Hypothalamus (tissue), 51 donors: Measurements from ENCODE around the gene CYB561A3.
A peak's percentile ranks its signal among the peaks of the same experiment; 100 is the strongest.

ENCODE experiments used
- DNase-seq, 51 donors: peaks; one replicate each; lab custom pipeline; 2025; lab: John Stamatoyannopoulos, UW

The CYB561A3 gene

GRCh38 chr11:61332281-61332796 is 29.3 kb downstream of the CYB561A3 start:
- peak in 4 of 51 donors; percentile 23 to 44 (median 34) for DNase-seq

DNA sequence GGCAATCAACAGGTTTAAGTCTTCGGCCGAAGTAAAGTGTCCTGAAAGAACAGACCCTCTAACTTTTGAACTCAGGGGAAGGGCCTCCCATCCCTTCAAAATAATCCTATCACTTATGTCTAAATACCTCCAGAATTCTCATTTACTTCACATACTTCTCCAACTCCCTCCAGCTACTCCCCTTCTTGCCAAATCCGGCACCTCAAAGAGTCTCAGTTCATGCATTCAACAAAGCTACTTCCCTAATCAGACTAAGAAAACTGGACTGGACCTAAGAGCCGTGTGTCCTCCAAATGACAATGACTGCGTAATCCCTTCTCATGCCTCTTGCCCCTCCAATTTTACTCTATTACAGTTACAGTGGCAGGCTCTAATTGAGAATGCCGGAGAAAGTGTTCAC is 30.0 kb downstream of the CYB561A3 start:
- no peak for DNase-seq

GRCh38 chr11:61329871-61330270 is 31.8 kb downstream of the CYB561A3 start:
- no peak for DNase-seq

DNA sequence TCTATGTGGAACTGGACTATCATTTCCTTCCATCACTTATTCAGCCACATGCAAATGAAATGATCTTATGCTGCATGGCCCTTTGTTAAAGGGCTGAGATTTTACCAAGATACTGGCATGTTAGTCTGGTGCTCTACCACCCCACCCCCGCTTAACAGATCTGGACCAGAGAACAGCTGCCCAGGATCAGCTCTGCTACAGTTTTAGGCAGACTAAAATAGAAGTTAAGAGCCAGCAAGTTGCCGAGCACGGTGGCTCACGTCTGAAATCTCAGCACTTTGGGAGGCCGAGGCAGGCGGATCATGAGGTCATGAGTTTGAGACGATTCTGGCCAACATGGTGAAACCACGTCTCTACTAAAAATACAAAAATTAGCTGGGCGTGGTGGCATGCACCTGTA is 33.3 kb downstream of the CYB561A3 start:
- no peak for DNase-seq

DNA sequence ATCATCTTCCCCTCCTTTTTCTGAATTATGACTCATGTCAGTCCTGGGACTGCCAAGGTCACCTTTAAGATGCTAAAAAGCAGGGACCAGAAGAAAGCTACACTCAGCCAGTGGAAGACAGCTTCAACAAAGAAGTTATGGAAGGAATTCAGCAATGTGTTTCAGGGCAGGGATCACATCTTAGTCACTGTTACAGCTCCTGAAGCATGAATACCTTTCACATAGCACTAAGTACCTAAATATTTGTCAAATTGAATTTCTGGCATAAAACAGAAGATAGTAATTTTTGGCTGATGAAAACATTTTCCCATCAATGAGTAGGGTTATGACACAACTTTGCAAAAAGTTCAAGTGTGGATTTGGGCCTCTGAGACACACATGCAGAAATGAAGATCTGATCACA is 34.0 kb downstream of the CYB561A3 start:
- no peak for DNase-seq

DNA sequence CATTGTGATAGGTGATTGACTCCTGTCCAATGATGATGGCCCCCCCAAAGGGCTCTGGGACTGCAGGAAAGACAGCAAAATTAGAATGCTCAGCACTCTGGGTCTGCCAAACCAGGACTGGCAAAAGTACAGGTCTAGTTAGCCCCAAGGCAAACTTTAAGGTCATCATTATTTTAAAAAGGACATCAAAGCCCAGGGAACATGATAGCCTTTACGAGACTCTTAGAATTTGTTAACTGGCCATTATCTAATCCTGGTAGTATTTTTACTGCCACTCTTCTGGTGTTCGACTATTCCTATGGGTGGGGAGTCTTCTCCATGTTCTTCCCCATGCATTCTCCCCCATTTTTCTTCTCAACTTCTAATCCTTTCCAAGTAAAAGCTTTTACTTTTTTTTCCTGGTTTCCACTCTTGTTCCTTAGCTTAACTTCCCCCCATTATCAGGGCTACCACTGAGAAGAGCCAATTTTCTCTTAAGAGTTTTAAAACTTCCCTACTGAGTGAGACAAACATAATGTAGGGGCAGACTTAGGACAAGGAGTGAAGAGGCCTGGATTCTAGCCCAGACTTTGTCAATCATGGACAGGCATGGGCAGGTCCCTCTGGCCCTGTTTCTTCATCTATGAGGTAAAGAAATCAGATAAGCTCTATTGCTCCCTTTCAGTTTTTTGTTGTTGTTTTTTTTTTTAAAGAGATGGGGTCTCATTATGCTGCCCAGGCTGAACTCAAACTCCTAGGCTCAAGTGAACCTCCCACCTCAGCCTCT is 35.9 kb downstream of the CYB561A3 start:
- peak in 3 of 51 donors; percentile 3 to 22 (median 13) for DNase-seq

- DNase-seq: no peak
These were observed 46.4 kb downstream of the CYB561A3 start for GRCh38 chr11:61315260-61315659.

DNA sequence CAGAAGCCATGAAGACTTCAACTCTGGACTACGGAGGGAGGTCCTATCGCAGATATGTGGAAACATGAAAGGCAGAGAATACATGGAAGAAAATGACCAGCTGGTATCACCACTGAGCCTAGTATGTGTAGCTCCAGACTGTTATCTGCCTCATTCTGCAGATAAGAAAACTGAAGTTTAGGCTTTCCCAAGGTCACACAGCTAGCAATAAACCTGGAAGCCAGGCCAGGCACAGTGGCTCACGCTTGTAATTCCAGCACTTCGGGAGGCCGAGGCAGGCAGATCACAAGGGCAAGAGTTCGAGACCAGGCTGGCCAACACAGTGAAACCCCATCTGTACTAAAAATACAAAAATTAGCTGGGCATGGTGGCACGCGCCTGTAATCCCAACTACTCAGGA is 50.9 kb downstream of the CYB561A3 start:
- DNase-seq: no peak

GRCh38 chr11:61309739-61310138 is 51.9 kb downstream of the CYB561A3 start:
- no peak for DNase-seq

GRCh38 chr11:61309141-61309540 is 52.5 kb downstream of the CYB561A3 start:
- DNase-seq: no peak

- no peak for DNase-seq
These were observed 54.3 kb downstream of the CYB561A3 start for GRCh38 chr11:61307354-61307753.

GRCh38 chr11:61306221-61306620 is 55.5 kb downstream of the CYB561A3 start:
- DNase-seq: no peak

DNA sequence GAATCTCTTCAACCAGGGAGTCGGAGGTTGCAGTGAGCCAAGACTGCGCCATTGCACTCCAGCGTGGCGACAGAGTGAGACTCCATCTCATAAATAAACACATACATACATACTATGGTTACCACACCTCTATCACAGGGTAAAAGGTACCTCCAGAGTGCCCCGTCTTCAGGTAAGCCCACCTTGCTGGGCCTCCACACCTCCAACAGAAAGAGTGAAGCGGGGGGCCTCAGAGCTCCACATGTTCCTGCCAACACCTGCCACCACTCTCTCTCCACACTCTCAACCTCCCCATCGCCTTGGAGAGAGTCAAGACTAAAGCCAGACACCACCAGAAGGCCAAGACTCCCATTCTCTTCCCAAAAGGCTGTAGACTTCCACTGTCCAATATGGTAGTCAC is 56.3 kb downstream of the CYB561A3 start:
- no peak for DNase-seq

GRCh38 chr11:61303725-61304124 is 58.0 kb downstream of the CYB561A3 start:
- no peak for DNase-seq

DNA sequence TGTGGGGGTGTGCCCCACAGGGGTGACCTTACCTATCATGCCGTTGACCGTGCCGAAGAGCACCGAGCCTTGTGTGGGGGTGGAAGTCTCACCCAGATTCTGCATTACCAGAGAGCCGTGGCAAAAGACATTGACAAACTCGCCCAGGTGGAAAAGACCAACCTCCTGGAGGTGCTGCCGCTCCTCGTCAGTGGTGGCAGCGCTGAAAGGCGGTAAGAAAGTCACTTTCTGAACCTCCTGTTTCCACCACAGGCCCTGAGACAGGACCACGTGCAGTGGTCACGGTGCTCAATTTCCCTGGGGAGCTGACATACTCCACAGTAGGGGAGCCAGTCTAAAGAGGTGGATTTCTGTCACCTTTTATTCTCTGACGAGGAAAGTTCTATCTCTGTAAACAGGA is 59.1 kb downstream of the CYB561A3 start:
- DNase-seq: no peak
